Muscle layer of colon (tissue), 2 donors: ENCODE results near the gene NUDT8.
"Not testable (repeated sequence)": the region's sequence is repeated elsewhere in the genome, so short reads cannot be mapped to it uniquely, and the experiment has no call there.

Source experiments
- H3K27ac ChIP-seq: one replicate; pipeline ENCODE4 v1.7.0; 2013; ENCODE audit warnings: low read depth, mild to moderate bottlenecking, low read length, moderate library complexity
- H3K27me3 ChIP-seq, 2 donors: one replicate each; pipeline ENCODE4 v1.7.0; 2013; ENCODE audit warnings: low read length in 2 of 2, mild to moderate bottlenecking in 2 of 2; ENCODE audit not compliant: insufficient read depth in 2 of 2, control insufficient read depth in 1 of 2
- H3K36me3 ChIP-seq: one replicate; pipeline ENCODE4 v1.7.0; 2013; ENCODE audit warnings: mild to moderate bottlenecking, low read length; ENCODE audit not compliant: insufficient read depth
- H3K4me1 ChIP-seq: one replicate; pipeline ENCODE4 v1.7.0; 2013; ENCODE audit warnings: mild to moderate bottlenecking, low read length; ENCODE audit not compliant: insufficient read depth
- H3K4me3 ChIP-seq, 2 donors: one replicate each; pipeline ENCODE4 v1.7.0; 2013; ENCODE audit warnings: low read length in 2 of 2, low read depth in 1 of 2, mild to moderate bottlenecking in 1 of 2, moderate library complexity in 1 of 2
- H3K9ac ChIP-seq: one replicate; pipeline ENCODE4 v1.7.0; 2013; ENCODE audit warnings: low read length
- H3K9me3 ChIP-seq: one replicate; pipeline ENCODE4 v1.7.0; 2013; ENCODE audit warnings: mild to moderate bottlenecking, low read length
- donor health status: abdominal sarcoma.
- donor health status: Adenocarcinoma of cecum.

Gene NUDT8

GRCh38 chr11:67619683-67620618 is 9.8 kb downstream of the NUDT8 start:
- H3K4me1 ChIP-seq, H3K9ac ChIP-seq, H3K27ac ChIP-seq, H3K4me3 ChIP-seq, H3K9me3 ChIP-seq, H3K36me3 ChIP-seq: not testable (repeated sequence)
- H3K27me3 ChIP-seq, result peaks cover 0 to 10% of the 10 kb centered on the region in 2 donors

GRCh38 chr11:67618901-67619659 is 10.7 kb downstream of the NUDT8 start:
- not testable (repeated sequence) for H3K27ac ChIP-seq, H3K9ac ChIP-seq, H3K9me3 ChIP-seq, H3K36me3 ChIP-seq, H3K4me1 ChIP-seq, H3K4me3 ChIP-seq
- peaks cover 0 to 16% of the 10 kb centered on the region in 2 donors for H3K27me3 ChIP-seq

- Histone ChIP-seq H3K27me3 (peaks cover 0 to 16% of the 10 kb centered on the region in 2 donors), H3K9me3 (no peaks in the 10 kb centered on the region), H3K27ac (no peak overlapping the region), H3K9ac (no peak overlapping the region), H3K4me1 (peaks cover 13% of the 10 kb centered on the region), H3K36me3 (peaks cover 2% of the 10 kb centered on the region), H3K4me3 (no peak overlapping the region)
Observed at GRCh38 chr11:67617243-67617953, 12.3 kb downstream of the NUDT8 start.

GRCh38 chr11:67616431-67617242 is 13.1 kb downstream of the NUDT8 start:
- H3K9me3 ChIP-seq, result no peaks in the 10 kb centered on the region
- H3K9ac ChIP-seq, result no peak overlapping the region
- no peak overlapping the region for H3K4me3 ChIP-seq
- H3K36me3 ChIP-seq, result peaks cover 4% of the 10 kb centered on the region
- no peak overlapping the region for H3K27ac ChIP-seq
- H3K4me1 ChIP-seq, result peaks cover 13% of the 10 kb centered on the region
- H3K27me3 ChIP-seq, result peaks cover 0 to 16% of the 10 kb centered on the region in 2 donors

- peaks cover 12% of the 10 kb centered on the region for H3K36me3 ChIP-seq
- H3K27me3 ChIP-seq, result peaks cover 0 to 16% of the 10 kb centered on the region in 2 donors
- no peak overlapping the region for H3K9ac ChIP-seq
- H3K4me3 ChIP-seq, result no peak overlapping the region
- H3K9me3 ChIP-seq, result no peaks in the 10 kb centered on the region
- H3K27ac ChIP-seq, result no peak overlapping the region
- peaks cover 13% of the 10 kb centered on the region for H3K4me1 ChIP-seq
Observed at GRCh38 chr11:67615728-67616430, 13.9 kb downstream of the NUDT8 start.

- H3K36me3 ChIP-seq, result peaks cover 21% of the 10 kb centered on the region
- no peak overlapping the region for H3K27ac ChIP-seq
- H3K4me3 ChIP-seq, result peak overlapping the region in 1 of 2 donors; percentile 27
- no peaks in the 10 kb centered on the region for H3K9me3 ChIP-seq
- peaks cover 0 to 16% of the 10 kb centered on the region in 2 donors for H3K27me3 ChIP-seq
- H3K9ac ChIP-seq, result no peak overlapping the region
- peaks cover 13% of the 10 kb centered on the region for H3K4me1 ChIP-seq
Observed at GRCh38 chr11:67614730-67615714, 14.7 kb downstream of the NUDT8 start.

DNA sequence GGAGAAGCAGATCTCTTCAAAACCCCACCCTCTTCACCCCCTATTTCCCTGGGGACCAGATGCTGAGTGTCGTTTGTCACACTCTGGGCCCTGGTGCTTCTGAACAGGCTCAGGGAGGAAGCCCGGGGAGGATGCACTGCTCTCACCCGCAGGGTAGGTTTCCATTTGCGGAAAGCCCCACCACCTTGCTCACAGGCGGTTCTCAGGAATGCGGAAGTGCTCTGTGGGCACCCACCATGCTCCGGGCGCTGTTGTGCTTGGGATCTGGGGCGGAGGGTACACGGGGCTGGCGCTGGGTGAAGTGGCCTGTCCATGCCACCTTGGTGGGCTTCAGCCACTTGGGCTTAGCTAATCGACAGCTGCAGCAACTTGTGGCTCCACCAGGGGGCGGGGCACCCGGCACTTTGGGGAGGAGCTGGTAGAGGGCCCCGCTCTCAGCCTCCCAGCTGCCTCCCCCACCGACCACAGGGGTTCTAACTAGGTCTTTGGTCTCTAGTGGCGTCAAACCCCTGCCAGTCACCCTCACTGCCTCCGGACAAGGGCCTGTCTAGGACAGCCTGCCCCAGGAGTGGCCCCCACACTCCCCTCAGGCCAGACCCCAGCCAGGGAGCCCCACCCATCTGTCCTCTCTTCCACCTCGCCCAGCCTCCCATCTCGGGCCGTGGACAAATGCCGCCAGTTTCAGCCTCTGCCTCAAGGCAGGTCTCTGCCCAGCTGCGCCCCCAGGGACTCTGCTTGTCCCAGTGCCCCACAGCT is 15.6 kb downstream of the NUDT8 start:
- peaks cover 0 to 16% of the 10 kb centered on the region in 2 donors for H3K27me3 ChIP-seq
- peaks cover 25% of the 10 kb centered on the region for H3K36me3 ChIP-seq
- peak overlapping the region; percentile 21 for H3K9ac ChIP-seq
- peak overlapping the region; percentile 27 to 56 for H3K4me3 ChIP-seq
- H3K9me3 ChIP-seq, result no peaks in the 10 kb centered on the region
- peaks cover 13% of the 10 kb centered on the region for H3K4me1 ChIP-seq
- H3K27ac ChIP-seq, result no peak overlapping the region

- Histone ChIP-seq H3K9ac (no peak overlapping the region), H3K4me1 (peaks cover 13% of the 10 kb centered on the region), H3K36me3 (peaks cover 32% of the 10 kb centered on the region), H3K9me3 (no peaks in the 10 kb centered on the region), H3K27me3 (peaks cover 0 to 16% of the 10 kb centered on the region in 2 donors), H3K4me3 (peak overlapping the region in 1 of 2 donors; percentile 56), H3K27ac (no peak overlapping the region)
Observed at GRCh38 chr11:67613313-67613959, 16.3 kb downstream of the NUDT8 start.

- Histone ChIP-seq H3K4me3 (no peak overlapping the region), H3K9me3 (no peaks in the 10 kb centered on the region), H3K36me3 (peaks cover 35% of the 10 kb centered on the region), H3K27ac (no peak overlapping the region), H3K9ac (no peak overlapping the region), H3K4me1 (peaks cover 19% of the 10 kb centered on the region), H3K27me3 (peaks cover 0 to 16% of the 10 kb centered on the region in 2 donors)
Observed at GRCh38 chr11:67612751-67613150, 17.0 kb downstream of the NUDT8 start.
